GM18505 (cell line): ENCODE data around the gene FBP1.
"Not testable (repeated sequence)": the region's sequence is repeated elsewhere in the genome, so short reads cannot be mapped to it uniquely, and the experiment has no call there.

Experiments used
- ATAC-seq: cut with Tn5 transposase; IDR thresholded peaks from one replicate; pipeline ENCODE4 v1.9.1; 2021; ENCODE audit not compliant: unreplicated experiment
- POLR2A ChIP-seq: IDR thresholded peaks from 4 replicates; pipeline ENCODE4 v1.6.1; 2011; ENCODE audit warnings: borderline replicate concordance; ENCODE audit not compliant: insufficient read depth, insufficient read length; ENCODE audit errors: extremely low read depth

The FBP1 gene

DNA sequence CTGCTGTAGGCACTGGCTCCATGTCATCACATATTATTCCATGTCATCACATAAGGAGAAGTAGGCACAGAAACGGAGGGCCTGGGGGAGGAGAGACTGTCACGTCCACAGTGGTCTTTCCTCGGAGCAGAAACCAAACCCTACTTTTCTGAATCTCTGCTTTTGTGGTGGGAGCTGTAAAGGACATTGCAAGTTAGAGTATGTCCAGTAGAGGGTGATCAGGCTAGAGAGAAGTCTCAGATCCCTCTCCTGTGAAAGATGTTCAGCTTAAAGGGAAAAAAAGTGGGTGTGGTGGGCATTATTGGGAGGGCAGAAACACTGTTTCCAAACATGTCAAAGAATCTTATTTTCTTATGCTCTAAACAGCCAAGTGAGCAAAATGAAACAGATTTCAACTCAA is 26.3 kb downstream of the FBP1 start:
- ATAC-seq, result no peak
- TF ChIP-seq POLR2A, result no peak

- TF ChIP-seq POLR2A, result no peak
- ATAC-seq, result no peak
Observed at GRCh38 chr9:94612071-94612470, 27.2 kb downstream of the FBP1 start.

DNA sequence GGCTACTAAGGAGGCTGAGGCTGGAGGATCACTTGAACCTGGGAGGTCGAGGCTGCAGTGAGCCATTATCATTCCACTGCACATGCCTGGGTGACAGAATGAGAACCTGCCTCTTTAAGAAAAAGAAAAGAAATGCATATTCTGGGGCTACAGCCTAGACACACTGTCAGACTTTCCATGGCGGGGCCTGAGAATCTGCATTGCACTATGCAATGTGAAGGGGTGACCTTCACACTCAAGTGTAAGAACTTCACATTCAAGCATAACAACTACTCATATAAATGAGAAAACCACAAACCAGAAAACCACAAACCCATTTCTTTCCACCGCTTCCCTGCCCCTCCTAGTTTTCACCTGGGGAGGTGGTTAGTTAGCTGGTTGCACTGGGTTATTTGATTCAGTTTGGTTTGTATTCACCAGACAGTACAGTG is 27.7 kb downstream of the FBP1 start:
- ATAC-seq, result no peak
- TF ChIP-seq POLR2A, result no peak

GRCh38 chr9:94610181-94610606 is 29.1 kb downstream of the FBP1 start:
- TF ChIP-seq POLR2A, result no peak
- no peak for ATAC-seq

- no peak for TF ChIP-seq POLR2A
- ATAC-seq, result no peak
Observed at GRCh38 chr9:94607423-94607691, 32.0 kb downstream of the FBP1 start.

DNA sequence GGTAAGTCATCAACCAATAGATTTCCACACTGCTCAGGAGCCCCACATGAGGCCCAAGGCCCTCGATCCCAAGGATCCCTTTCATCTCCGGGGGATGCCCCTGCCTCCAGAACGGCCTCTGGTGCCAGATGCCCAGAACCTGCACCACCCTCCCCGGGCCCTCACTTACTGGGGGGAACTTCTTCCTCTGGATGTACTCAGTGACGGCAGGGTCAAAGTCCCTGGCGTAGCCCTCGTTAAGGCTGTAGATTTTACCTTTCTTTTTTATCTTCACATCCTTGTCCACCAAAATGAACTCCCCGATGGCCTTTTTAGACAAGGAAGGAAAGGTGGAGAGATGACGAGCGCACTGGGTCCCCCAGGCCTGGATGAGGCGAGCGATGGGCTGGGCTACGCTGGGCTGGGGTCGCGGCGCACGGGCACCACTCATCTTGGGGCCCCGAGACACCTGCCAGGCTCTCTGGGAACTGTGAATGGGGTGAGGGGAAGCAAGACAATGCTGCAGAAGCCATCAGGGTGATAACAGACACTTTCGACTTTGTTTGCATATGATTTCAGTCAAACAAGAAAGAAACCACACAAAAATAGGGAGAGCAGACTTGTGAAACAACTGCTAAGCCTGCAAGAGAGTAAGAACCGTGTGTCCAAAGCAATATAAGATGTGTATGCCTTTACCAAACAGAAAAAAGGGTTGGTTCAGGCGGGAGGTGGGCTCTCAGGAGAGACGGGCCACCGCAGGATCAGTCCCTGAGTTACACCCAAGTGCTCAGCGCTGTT is 32.5 kb downstream of the FBP1 start:
- no peak for TF ChIP-seq POLR2A
- ATAC-seq, result no peak

- TF ChIP-seq POLR2A, result no peak
- ATAC-seq, result no peak
Observed at GRCh38 chr9:94603259-94604160, 35.8 kb downstream of the FBP1 start.

DNA sequence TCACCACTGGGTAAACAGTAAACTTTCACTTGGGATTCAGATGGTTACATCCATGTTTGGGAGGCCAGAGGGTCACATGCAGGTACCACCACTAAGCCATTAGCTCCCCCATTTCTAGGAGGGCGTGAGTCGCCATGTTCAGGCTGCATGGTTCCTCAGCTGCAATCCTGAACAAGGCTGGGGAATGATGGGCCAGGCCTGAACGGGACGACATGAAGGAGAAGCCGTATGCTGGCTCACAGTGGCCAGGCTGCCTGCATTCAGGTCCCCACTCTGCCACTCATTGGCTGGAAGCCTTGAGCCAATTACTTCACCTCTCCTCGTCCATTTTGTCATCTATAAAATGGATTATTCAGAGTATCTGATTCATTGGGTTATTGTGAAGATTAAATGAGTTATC is 36.7 kb downstream of the FBP1 start:
- ATAC-seq, result no peak
- no peak for TF ChIP-seq POLR2A

GRCh38 chr9:94600715-94601114 is 38.6 kb downstream of the FBP1 start:
- ATAC-seq, result no peak
- TF ChIP-seq POLR2A, result no peak

DNA sequence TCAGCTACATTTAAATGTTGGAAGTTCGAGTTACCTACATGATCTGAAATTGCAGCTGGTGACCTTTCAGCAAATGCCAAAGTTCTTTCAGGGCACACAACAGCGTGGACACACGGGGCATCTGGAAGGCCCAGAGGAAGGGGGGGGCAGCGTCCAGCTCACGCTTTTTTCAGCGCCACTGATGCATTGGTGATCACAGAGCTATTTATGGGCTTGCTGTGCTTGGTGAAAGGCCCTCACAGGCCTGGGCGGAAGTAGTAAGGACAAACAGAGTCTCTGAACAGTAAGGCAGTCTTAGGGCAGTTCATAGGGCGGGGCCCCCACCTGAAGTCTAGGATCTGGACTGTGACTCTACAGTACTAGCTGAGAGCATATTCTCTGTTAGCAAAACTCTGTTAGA is 39.1 kb downstream of the FBP1 start:
- no peak for TF ChIP-seq POLR2A
- ATAC-seq, result no peak

- TF ChIP-seq POLR2A, result no peak
- ATAC-seq, result no peak
Observed at GRCh38 chr9:94599102-94599501, 40.2 kb downstream of the FBP1 start.

DNA sequence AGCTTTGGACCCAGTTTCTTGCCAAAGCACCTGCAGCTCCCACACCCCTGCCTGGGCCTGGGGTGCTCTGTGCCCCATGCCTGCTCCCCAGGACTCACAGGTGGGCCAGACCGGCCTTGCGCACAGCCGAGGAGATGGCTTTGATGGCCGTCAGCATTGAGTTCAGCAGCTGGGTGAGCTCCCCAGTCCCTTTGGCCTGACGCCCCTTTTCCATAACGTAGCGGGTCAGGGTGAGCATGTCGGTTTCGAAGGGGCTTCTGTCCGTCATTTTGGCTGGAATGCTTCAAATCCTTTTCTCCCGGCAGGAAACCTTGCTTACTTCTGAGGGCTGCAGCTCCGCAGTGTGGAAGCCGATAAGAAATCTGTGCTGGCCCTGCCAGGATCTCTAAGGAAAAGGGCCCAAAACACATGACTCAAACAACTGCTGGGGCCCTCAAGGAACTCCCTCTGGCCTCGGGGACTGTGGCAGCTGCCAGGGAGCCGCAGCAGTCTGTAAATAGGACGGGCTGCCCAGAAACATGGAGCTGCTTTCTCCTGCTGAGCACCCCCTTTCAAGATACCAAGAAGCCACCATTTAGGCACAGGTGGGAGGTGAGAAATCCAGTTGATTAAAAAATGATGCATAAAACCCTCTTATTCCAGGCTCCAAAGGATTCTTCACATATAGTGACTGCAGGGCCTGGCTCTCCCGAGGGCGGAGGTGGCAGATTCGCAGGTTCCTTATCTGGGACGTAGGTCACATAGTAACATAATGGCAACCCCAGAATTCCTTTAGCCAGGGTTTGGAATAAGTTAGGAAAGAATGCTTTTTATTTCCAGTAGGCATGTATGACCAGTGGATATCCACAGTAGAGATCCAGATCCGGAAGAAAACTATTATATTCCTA is 45.6 kb downstream of the FBP1 start, which contains the start of gene FBP2:
TSS of gene FBP2 (minus strand) at position 366 of the 887 bp plus-strand sequence. CDS start at position 268, 98 bp downstream.
- no peak for ATAC-seq
- TF ChIP-seq POLR2A, result no peak

GRCh38 chr9:94592683-94593082 is 46.6 kb downstream of the FBP1 start:
- not testable (repeated sequence) for ATAC-seq
